HG02870 (cell line): Measurements from ENCODE around the gene SGMS1.
"Not testable (repeated sequence)": the region's sequence is repeated elsewhere in the genome, so short reads cannot be mapped to it uniquely, and the experiment has no call there.

Source experiments
- ATAC-seq: cut with Tn5 transposase; IDR thresholded peaks from one replicate; pipeline ENCODE4 v1.9.1; 2021; ENCODE audit warnings: mild to moderate bottlenecking, moderate library complexity; ENCODE audit not compliant: unreplicated experiment

Gene SGMS1

DNA sequence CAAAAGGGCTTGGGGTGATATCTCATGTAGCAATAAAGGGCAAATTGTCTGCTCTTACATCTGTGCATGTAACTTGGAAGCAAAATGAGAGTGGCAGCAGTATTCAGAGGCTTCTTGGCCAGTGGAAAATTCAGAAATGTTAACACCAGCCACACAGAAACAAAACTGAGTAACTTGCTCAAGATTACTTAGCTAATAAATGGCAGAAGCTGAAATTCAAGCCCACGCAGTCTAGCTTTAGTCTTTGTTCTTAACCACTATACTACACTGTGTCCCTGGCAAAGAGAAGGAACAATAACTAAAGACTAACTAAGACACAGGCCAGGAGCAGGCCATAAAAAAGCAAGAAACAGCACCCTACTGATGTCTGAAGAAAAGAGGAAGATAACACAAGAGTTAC lies 186.5 kb downstream of the SGMS1 start:
- no peak for ATAC-seq

DNA sequence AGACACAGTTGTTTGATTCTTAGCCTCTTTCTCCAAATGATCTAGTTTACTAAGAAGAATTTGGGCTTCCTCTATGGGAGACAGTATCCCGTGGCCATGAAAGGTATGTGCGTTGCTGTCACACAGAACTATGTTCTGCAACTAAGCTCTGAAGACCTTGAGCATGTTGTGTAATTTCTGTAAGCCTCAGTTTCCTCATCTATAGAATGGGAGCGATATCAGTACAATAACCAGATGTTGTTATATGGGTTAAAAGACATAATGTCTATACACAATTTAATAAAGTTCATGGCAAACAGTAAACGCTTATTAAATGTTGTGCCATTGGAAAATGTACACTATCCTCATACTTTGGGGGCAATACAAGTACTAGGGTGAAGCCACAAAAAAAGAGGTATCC lies 187.0 kb downstream of the SGMS1 start:
- no peak for ATAC-seq

DNA sequence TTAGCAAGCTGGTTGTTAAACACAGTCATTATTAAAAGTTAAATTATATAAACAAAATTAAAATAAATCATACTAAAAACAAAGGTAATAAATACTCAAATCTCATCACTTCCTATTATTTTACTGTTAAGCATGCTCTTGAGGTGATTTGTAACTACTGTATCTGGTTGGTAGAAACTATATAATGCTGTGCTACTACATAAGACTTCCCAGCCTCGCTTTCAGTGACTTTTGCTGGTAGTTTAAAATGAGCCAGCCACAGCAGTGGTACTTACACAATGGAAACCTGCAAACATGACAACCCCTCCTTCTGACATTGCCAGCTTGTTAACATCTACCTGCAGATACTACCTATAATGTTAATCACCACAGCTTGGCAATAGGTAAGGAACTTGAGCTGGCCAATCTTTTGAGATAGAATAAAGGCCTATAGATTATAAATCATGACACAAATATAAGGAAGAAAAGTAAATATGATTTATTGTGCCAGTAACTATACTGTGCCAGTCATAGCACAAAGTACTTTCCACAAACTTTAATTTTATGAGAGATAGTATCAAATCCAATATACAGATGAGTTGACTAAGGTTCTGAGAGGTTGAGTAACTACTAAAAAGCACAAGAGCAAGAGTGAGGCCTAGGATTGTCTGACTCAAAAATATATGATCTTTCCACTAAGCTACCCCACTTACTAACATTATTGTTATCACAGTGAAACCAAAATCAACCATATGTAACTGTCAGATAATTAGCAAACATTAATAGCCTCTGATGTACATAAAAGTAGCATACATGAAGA lies 191.3 kb downstream of the SGMS1 start:
- peak; percentile 36 for ATAC-seq

DNA sequence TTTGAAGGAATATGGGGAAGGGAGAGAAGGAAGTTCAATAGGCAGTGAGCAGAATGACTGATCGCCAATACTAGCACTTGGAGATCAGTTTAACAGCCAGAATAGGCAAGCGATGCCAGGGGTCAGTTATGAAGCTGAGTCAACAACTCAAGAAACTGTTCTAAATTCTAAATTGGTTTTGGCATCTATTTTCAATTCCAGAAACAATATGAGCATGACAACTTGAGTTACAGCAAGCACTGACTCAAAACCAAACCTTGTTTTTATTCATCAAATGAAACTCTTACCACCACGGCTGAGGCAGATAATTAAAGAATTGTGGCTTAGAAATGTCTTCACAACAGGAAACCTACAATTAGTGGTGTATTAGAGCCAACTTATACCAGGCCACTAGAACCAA lies 192.0 kb downstream of the SGMS1 start:
- ATAC-seq = peak; percentile 90

DNA sequence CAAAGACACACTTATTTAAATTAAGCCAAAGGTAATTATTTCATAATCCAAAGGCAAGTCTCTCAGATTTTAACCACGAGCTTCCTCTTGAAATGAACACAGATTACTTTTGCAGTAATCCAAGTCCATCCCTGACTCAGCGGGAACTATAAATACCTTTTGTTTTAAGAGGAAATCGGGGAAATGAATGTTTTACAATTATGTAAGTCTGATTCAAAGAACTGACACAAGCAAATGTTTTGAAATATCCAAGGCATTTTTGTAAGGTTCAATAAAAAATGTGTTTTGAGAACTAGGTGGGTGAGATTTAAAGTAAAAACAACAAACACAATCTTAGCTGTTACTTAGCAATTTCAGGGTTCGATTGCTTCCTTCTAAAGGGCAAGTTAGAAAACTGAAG lies 192.6 kb downstream of the SGMS1 start:
- ATAC-seq = no peak

DNA sequence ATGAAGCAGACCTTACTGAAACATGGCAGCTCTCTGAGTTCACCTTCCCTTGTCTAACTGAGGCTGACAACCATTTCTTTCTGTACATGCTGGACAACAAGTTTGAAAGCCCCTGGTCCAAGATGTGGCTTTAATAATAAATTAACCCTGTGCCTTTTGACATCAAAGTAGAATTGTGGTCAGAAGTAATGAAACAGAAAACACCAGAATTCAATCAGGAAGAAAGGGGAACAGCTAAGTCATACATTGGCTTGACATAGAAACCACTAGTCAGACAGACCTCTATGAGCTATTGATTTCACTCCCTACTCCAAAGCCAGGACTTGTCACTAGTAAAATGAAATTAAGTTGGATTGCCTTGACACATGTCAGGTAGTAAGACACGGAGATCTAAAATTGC lies 197.3 kb downstream of the SGMS1 start:
- peak; percentile 84 for ATAC-seq

DNA sequence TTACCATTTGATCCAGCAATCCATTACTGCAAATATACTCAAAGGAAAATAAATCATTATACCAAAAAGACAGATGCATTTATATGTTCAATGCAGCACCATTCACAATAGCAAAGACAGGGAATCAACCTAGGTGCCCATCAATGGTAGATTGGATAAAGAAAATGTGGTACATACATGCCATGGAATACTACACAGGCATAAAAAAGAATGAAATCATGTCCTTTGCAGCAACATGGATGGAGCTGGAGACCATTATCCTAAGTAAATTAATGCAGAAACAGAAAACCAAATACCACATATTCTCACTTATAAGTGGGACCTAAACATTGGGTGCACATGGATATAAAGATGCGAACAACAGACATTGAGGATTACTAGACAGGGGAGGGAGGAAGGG lies 198.5 kb downstream of the SGMS1 start:
- not testable (repeated sequence) for ATAC-seq

DNA sequence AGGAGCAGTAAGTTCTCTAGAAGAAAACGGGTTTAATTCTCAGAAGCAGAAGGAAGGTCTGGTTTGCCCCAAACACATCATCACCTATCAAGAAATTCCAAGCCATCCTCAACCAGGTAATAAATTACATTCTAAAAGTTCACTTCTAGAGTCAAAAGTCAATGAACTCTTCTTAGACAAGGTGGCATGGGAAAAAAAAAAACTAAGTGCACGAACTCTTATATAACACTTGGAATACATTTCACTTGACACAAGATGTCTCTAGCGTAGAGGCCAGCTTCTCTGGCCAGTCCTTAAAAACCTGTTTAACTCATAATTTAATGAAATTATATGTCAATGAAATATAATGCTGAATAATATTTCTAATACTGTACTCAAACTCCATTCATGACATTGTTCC lies 200.3 kb downstream of the SGMS1 start:
- no peak for ATAC-seq

DNA sequence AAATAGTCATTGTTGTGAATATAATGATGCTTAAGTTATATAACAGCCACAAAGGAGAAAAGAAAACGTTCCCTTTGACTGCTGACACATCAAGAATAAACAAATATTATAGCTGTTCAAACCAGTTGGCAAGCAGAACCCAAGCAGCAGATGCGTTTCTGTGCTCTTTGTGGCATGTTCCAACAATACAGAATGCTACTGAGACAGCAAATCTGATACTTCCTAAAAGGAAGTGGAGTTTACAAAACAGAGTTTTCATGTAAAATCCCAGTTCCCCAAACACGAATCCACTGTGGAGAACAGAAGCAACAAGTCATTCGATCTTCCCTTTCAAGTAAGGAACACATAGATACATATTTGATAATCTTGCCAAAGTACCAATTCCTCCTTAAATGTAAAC lies 201.5 kb downstream of the SGMS1 start:
- no peak for ATAC-seq

DNA sequence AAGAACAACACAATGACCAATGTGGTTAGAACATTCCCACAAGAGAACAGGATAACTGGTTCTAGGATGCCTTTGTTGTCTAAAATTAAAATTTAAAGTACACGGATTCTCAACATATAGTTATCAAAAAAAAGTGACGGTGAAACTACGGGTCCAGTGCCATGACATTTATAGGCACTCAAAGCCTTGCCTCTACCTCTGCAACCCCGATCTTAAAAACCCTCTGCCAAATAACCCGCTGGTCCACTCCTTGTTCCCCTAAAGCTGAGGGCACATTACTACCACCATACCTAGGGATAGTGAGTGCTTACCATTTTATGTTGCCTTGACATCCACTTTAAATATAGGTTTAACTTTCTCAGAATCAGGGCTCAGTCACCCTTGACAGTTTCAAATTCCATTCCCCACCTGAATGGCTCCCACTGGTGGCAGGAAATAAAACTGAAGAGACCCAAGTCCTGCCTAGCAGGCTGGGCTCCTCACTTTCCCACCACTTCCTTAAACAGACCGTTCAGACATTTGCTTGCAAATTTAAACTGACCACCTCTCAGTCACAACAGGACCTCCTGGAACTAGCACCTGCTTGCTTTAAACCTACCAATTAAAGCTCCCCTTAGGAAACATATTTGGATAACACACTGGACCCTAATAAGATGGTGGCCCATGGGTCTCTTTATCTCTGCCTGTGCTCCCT lies 202.6 kb downstream of the SGMS1 start:
- peak; percentile 37 for ATAC-seq

DNA sequence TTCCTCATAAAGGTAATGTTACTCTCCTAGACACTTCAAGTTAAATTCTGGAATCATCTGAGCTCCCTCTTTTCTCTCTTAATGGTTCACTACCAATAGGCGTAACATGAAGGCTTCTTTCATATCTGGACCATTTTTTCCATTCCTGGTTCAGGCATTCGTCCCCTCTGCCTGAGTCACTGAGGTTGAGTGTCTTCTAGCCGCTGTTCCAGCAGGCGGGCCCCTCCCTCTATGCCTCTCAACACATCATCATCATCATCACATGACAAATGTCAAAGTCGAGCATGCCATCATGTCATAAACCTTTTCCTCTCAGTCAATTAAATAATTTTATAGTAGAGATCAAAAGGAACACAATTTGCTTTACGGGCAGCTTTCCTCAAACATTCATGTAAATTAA lies 203.6 kb downstream of the SGMS1 start:
- no peak for ATAC-seq

DNA sequence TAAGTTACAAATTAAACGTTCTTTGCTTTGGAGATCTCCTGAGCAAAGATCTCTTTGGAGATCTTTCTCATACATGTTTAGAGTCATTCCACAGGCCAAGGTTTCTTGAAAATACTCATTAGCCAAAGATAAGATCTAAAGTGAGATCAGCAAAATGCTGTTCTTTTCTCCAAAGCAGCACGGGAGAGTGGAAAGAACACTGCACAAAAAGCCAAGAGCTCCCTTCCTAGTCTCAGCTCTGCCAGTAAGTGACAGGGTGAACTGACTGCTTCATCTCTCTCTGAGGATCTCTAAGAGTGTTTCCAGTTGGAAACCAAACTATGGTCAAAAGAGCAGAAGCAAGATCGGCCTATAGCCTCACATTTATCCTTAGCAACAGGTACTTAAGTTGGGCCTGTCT lies 204.0 kb downstream of the SGMS1 start:
- ATAC-seq = no peak

DNA sequence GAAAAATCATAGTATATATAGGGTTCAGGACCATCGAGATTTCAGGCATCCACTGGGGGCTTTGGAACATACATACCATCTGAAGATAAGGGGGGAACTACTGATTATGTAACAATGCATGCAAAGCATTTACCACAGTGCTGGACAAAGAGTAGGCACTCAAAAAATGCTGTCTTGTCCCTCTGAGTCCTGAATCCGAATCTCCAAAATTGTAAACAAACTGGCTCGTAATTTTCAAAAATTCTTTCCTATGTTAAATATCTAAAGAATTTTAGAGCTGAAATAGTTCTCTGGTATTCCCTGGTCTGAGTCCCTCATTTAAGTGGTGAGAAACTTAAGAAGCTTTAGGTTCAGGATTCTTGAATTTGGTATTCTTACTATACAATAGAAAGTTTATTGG lies 204.7 kb downstream of the SGMS1 start:
- no peak for ATAC-seq

DNA sequence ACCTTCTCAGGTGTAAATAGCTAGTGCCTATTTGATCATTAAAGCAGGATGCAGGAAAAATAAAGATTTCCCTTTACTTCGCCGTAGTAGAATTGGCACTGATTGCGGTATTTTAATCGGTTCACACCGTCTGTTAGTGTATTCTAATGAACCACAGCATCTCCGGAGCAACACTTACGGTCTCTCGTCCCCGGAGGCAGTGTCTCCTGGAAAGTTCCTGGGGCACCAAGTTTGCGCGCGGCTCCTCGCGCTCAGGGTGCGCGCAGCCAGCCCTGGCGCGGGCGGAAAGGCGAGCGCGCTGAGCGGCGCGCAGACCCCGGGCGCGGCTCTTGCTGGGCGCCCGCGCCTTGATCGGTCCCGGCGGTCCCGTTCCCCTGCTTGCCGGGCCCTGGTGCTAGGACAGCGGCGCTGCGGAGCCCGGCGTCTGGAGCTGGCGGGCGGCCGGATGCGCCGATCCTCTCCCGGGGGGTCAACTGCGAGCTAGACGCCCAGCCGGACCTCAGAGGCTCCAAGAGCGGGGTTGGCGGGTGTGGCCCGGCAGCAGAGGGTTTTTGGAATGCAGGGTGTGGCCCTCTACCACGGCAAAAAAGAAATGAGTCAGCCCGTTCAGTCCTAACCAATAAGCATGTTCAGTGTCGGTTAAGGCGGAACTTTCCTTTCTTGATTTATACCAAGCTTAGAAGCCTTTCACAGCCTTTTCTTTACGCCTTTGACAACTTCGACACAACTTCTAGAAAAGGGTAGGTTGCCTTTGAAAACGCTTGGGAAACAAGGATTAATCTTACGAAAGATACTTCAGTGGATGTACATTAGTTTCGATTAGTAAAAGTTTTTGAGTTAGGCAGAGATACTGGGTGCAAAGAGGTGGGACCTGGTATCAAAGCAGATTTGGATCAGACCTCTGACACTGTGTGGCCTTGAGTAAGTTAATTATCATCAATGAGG lies 205.6 kb downstream of the SGMS1 start:
- ATAC-seq = peak; percentile 79

DNA sequence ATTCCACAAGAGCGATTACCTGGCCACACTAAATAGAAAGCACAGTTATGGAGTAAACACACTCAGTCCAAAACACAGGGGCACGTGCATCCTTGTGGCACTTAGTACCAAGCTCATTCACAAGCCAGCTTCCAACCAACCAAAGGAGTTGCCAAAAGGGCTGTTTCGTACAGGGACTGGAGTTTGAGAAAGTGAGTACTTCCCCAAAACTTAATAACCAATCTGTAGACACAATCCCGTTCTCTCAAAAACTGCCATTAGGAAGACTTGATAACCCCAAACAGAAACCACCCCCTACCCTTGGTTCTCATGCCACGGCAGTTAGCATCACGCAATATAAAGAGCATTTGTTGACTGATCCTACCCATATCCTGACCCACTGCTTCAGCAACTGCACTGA lies 206.3 kb downstream of the SGMS1 start:
- no peak for ATAC-seq

DNA sequence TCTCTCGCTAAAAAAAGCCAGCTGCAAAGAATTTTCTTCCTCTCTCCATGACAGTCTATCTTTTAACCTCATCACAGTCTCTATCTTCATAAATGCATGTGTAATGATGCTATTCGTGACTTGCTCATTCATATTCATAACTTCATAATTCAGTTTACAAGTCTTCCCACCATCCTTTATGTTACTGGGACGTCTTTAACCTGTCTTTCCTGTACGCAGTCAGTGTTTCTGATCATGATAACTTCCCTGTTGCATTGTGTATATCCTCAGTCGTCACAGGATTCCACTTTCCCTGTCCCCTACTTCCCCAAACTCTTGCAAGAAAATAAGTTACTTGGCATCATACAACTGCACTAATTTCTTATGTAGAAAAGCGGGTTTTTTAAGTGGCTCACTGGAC lies 206.9 kb downstream of the SGMS1 start:
- ATAC-seq = no peak

DNA sequence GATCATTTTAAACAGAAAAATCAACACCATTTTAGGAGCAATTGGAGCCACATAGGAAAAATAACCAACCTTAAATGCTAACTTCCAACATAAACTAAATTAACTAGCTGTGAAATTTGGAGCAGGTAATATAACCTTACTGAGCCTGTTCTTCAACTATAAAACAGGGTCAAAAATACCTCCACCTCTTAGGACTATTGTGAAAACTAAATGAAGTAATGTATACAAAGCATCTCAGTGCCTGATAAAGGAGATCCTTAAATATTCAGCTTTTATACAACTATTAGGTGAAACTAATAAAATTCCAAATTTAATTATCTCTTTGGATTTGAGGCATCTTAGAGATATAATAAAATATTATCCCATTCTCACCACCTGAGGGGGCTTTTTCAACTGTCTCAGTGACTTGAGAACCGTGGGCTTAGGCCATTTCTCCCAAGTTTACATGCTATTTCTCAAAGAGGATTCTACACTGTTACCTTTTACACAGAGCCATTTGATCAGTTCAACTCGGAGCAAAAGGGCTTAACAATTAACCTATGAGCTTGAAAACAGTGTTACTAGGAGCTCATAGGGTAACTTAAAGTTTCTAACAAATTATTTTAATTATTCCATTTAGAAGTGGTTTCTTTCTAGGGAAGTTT lies 207.5 kb downstream of the SGMS1 start:
- no peak for ATAC-seq

DNA sequence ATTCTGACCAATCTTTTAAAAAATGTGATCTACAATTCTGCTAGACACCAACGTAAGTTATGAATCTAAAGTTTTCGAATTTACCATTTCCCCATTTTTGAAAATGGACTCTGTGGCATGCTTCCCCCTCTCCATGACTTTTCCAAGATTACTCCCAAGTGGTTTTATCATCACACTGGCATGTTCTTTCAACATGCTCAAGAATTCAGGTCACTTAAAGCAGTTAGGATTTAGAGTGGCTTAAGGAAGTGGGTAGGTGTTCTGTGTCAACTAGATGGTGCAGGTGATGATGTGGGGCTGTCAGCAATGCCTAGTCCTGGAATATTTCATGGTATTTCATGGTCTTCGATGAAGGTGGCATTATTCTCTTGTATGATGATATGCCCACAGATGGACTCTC lies 208.5 kb downstream of the SGMS1 start:
- no peak for ATAC-seq

DNA sequence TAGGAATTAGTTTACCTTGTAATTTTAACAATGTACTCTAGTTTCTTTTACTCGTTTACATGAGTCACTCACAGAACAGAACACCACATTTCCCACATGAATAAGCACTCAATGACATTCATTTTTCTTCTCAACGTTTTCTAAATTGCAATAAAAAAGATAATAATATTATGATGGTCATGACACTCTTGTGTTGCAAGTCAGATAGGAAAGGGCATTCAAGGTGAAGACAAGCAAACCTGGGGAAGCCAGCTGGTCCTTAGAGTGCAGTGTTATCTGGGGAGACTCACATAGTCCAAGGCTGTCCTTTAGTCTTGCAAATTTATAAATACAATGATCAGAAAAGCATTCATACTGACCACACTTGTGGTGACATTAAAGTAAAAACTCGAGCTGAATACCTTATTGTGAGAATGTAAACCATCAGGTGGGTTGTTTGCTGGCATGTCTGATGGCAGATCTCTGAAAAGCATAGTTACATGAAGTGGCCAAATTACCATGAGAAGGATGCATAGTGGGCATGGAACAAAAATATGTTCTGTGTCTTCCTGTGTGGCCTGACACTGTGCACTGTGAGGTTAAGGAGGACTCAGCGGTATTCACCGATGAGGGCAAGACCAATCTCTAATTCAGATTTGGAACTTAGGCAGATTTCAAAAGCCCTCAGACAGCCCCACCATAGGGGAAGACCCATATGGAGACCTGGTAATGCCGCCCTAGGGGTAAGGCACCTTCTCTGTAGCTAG lies 213.5 kb downstream of the SGMS1 start:
- ATAC-seq = no peak

DNA sequence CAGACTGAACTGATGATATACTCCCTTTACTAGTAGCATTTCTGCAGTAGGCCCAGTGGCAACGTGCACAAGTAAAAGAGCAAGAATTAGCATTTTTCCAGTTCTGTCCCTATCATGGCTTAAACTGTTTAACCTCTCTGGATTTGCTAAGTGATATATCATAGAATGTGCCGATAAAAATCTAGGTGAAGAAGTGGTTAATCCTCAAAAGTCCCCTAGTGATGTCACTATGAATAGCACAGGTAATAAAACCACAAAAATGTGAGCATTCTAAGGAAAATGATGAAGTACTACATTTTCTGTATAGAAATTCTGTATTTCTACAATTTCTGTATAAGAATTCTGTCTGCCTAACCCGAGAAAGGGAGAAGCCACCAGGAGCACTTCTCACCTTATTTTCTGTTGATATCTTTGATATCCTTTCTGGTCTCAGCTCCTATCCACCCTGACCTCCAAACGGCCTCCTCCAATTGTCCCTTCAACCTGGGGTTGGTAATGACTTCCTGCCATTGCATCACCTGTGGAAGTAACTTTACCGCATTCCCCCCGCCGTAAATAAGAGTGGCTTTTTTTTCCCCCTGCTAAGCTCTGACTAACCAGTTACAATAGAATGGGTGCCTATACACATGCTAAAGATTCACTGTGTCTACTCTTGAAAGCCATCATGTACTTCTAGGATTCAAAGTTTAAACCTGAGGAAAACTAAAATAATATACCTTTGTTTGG lies 216.5 kb downstream of the SGMS1 start:
- ATAC-seq = no peak
